ENCODE measurements around the gene MAB21L1. TPM values are rescaled to one million over a fixed set of nuclear protein-coding genes. Genes with fewer than 3 reads are reported as not detected.

MAB21L1 gene
- polyA plus RNA-seq, 1 experiment: 0.02 TPM

- POLR2A ChIA-PET: no interaction called here
- no peak for DNase-seq (ENCODE audit: low read depth, low spot score)
- Histone ChIP-seq H3K27ac (ENCODE audit: low read depth, low read length) (no peak overlapping the region), H3K9me3 (ENCODE audit: control insufficient read depth, insufficient read depth, low read length) (peaks cover 5% of the 10 kb centered on the region; the same call in 1 of the 2 replicates), H3K4me3 (ENCODE audit: low read depth, low read length) (no peak overlapping the region), H3K27me3 (ENCODE audit: control insufficient read depth, insufficient read depth, low read length) (peaks cover 26% of the 10 kb centered on the region)
- CTCF ChIA-PET: no interaction called here
- no peak for TF ChIP-seq CTCF (IDR thresholded peaks at IDR 0.05; ENCODE audit: low read depth, low read length)
These were observed 5.3 kb upstream of the MAB21L1 start for GRCh38 chr13:35481777-35482176.

DNA sequence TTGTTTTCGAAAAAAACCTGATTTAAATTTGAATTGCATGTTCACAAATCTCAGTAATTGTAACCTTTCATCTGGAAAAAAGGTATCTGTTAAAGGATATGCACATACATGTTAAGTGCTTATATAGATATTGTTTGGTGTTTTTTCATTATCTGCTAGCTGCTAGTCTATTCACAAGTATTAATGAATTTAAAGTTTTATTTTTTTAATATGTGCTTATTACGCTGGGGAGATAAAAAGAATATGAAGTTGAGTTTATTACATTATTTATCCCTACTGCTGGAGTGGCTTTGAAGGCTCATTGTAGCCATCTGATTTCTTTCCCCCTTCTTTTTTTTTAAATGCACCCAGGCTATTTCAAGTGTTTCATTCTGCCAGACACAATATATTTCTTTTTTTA, 3.9 kb upstream of the MAB21L1 start:
- TF ChIP-seq CTCF (IDR thresholded peaks at IDR 0.05; ENCODE audit: low read depth, low read length): no peak
- Histone ChIP-seq H3K27me3 (ENCODE audit: control insufficient read depth, insufficient read depth, low read length) (peaks cover 40% of the 10 kb centered on the region), H3K27ac (ENCODE audit: low read depth, low read length) (no peak overlapping the region), H3K4me3 (ENCODE audit: low read depth, low read length) (no peak overlapping the region), H3K9me3 (ENCODE audit: control insufficient read depth, insufficient read depth, low read length) (peaks cover 5% of the 10 kb centered on the region; the same call in 1 of the 2 replicates)
- ChIA-PET POLR2A (no interaction called here), CTCF (no interaction called here)
- DNase-seq (ENCODE audit: low read depth, low spot score): no peak

GRCh38 chr13:35479706-35480105, 3.2 kb upstream of the MAB21L1 start:
- no peak for DNase-seq (ENCODE audit: low read depth, low spot score)
- POLR2A ChIA-PET: no interaction called here
- no peak overlapping the region for H3K4me3 ChIP-seq (ENCODE audit: low read depth, low read length)
- peaks cover 5% of the 10 kb centered on the region; the same call in 1 of the 2 replicates for H3K9me3 ChIP-seq (ENCODE audit: control insufficient read depth, insufficient read depth, low read length)
- TF ChIP-seq CTCF (IDR thresholded peaks at IDR 0.05; ENCODE audit: low read depth, low read length): no peak
- H3K27me3 ChIP-seq (ENCODE audit: control insufficient read depth, insufficient read depth, low read length): peaks cover 47% of the 10 kb centered on the region
- H3K27ac ChIP-seq (ENCODE audit: low read depth, low read length): no peak overlapping the region
- CTCF ChIA-PET: interaction anchor here (0.5 kb wide), 1 partner anchor 370 kb away, joined by 3 read pairs; no protein-coding TSS in a partner anchor

GRCh38 chr13:35479038-35479492, 2.6 kb upstream of the MAB21L1 start:
- H3K27me3 ChIP-seq (ENCODE audit: control insufficient read depth, insufficient read depth, low read length): peaks cover 51% of the 10 kb centered on the region
- TF ChIP-seq CTCF (IDR thresholded peaks at IDR 0.05; ENCODE audit: low read depth, low read length): no peak
- peaks cover 5% of the 10 kb centered on the region; the same call in 1 of the 2 replicates for H3K9me3 ChIP-seq (ENCODE audit: control insufficient read depth, insufficient read depth, low read length)
- ChIA-PET POLR2A (no interaction called here), CTCF (interaction anchor here (0.5 kb wide), 1 partner anchor 369 kb away, joined by 3 read pairs; no protein-coding TSS in a partner anchor)
- H3K27ac ChIP-seq (ENCODE audit: low read depth, low read length): no peak overlapping the region
- no peak overlapping the region for H3K4me3 ChIP-seq (ENCODE audit: low read depth, low read length)
- no peak for DNase-seq (ENCODE audit: low read depth, low spot score)

GRCh38 chr13:35478271-35479037, 2.0 kb upstream of the MAB21L1 start:
- POLR2A ChIA-PET: no interaction called here
- DNase-seq (ENCODE audit: low read depth, low spot score): no peak
- no peak for TF ChIP-seq CTCF (IDR thresholded peaks at IDR 0.05; ENCODE audit: low read depth, low read length)
- CTCF ChIA-PET: no interaction called here
- Histone ChIP-seq H3K27ac (ENCODE audit: low read depth, low read length) (no peak overlapping the region), H3K27me3 (ENCODE audit: control insufficient read depth, insufficient read depth, low read length) (peaks cover 52% of the 10 kb centered on the region), H3K4me3 (ENCODE audit: low read depth, low read length) (no peak overlapping the region), H3K9me3 (ENCODE audit: control insufficient read depth, insufficient read depth, low read length) (peaks cover 5% of the 10 kb centered on the region; the same call in 1 of the 2 replicates)
